NCI-H1694 treated with DMSO at 0.1 percent for 48 hours (cell line): ENCODE data around the gene AK9.
"Not testable (repeated sequence)": the region's sequence is repeated elsewhere in the genome, so short reads cannot be mapped to it uniquely, and the experiment has no call there.

ENCODE experiments used
- DNase-seq: peaks from one replicate; lab custom pipeline; 2025; lab: John Stamatoyannopoulos, UW

The AK9 gene

DNA sequence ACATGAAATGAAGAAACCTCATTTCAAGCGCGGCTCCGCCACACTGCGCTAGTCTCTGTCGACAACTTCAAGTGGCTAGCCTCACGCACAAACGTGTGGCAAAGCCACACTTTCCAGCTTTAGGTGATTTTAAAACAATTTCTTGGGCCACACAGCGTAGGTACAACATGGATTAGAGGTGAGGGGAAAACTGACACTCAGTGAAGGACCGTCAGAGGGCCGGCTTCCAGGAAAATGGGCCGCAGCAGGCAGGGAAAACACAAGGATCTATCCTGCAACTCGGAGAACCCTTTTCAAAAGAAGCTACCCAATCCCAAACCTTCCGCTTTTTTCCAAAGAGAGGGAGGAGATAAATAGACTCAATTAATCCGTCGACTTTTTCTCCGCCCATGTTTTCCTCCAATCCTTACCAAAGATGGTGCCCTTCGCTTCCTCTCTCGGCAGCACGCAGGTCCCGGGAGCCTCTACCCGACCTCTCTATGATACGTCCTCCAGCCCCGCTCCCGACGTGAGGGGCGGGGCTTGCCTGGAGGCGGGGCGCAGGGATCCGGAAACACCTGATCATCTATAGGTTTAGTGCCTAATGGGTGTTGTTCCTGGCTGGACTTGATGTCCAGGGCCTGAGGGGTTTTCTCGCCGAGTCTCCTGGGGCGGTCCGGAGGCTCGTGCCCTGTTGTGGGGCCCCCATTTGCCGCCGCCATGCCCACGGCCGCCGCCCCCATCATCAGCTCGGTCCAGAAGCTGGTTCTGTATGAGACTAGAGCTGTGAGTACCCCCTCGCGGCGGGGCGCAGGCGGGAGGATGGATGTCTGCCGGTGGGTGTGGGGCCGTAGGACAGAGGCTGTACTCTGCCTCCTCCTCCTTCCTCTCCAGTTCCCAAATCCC lies at the start of gene AK9, which contains the start of gene FIG4:
TSS of gene AK9 (minus strand) at position 466 of the 885 bp plus-strand sequence. CDS start 15,457 bp downstream, outside the sequence.
TSS of gene FIG4 (plus strand) at position 560 of the 885 bp plus-strand sequence. CDS start at position 700, 140 bp downstream.
- peak; percentile 94 for DNase-seq

DNA sequence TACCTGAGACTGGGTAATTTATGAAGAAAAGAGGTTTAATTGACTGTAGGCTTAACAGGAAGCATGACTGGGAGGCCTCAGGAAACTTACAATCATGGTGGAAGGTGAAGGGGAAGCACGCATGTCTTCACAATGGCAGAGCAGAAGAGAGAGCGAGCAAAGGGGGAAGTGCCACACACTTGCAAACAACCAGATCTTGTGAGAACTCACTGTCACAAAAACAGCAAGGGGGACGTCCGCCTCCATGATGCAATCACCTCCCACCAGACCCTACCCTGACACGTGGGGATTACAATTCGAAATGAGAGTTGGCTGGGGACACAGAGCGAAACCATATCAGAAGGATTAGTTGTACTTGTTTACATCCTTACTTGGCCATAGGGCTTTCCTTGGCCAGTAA lies 49.8 kb upstream of the AK9 start:
- DNase-seq: no peak

DNA sequence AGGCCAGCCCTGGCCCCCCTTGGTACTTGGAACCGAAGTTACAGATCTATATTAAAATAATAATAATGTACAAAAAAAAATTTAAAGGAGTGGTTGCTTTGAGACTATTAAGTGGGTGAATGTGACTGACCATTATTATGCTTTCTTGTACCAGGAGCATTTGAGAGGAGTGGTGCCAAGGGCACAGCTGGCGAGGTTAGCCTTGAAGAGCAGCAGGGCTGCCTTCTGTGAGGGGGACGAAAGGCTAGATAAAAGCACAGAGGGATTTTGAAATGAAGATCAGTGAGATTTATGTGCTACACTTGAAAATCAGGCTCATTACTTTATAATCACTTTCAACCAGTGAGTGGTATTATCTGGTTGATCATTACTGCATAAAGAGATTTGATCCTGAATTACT lies 48.7 kb upstream of the AK9 start:
- DNase-seq: no peak

DNA sequence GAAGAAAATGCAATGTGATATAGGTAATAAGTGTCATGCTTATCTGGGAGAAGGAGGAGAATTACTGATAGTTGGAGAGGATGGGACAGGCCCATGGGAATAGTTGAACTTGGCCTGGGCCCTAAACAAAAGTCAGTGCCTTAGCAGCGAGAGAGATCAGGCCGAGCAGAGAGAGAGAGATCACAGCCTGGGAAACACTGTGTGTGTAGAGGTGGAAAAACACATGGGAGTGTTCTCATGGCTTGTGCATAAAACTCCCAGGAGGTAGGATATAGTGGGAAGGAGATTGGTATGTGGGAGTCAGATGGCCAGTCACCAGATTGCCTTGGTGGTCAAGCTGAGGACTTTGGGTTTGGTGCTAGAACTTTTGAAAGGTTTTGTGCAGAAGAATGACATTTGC lies 47.7 kb upstream of the AK9 start:
- DNase-seq: no peak

DNA sequence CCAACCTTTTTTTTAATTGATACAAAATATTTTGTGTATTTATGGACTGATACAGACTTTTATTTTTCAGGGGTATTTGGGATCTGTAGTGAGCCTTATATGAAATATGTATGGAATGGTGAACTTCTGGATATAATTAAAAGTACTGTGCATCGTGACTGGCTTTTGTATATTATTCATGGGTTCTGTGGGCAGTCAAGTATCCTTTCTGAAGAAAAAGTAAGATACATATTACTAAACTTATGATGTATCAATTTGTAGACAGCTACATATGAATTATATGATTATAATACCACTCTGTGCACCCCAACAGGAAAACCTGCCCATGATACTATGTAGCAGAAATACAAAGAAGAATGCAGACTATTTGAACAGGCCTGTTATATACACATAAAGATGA lies 47.3 kb upstream of the AK9 start:
- no peak for DNase-seq

DNA sequence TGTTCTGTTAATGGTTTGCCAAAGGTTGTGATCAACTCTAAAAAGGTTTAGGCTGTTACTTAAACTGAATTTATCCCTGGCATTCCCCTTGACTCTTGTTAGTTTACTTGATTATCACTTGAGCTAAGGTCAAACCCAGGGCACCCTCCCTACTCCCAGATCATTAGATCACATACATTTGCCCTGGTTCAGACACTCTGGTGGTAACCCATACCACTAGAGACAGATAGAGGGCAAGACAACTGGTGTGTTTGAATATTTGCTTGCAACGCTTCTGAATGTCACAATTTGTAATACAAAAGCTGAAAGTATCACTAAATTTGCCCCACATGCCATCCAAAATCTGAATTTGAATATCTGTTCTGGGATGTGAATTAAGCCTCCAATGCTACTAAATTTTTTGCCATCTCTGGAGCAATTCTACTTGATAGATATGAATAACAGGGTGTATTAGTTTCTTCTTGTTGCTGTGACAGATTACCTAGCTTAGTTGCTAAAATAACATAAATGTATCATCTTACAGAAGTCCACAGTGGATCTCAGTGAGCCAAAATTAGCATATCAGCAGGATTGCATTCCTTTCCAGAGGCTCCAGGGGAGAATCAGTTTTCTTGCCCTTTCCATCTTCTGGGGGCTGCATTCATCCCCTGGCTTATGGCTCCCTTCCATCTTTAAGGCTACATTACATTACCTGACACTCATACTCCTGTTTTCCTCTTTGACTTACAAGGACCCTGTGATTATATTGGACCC lies 45.4 kb upstream of the AK9 start:
- DNase-seq: no peak

DNA sequence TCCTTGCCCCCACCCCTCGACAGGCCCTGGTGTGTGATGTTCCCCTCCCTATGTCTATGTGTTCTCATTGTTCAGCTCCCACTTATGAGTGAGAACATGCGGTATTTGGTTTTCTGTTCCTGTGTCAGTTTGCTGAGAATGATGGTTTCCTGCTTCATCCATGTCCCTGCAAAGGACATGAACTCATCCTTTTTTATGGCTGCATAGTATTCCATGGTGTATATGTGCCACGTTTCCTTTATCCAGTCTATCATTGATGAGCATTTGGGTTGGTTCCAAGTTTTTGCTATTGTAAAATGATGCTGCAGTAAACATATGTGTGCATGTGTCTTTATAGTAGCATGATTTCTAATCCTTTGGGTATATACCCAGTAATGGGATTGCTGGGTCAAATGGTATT lies 34.2 kb upstream of the AK9 start:
- DNase-seq: not testable (repeated sequence)

DNA sequence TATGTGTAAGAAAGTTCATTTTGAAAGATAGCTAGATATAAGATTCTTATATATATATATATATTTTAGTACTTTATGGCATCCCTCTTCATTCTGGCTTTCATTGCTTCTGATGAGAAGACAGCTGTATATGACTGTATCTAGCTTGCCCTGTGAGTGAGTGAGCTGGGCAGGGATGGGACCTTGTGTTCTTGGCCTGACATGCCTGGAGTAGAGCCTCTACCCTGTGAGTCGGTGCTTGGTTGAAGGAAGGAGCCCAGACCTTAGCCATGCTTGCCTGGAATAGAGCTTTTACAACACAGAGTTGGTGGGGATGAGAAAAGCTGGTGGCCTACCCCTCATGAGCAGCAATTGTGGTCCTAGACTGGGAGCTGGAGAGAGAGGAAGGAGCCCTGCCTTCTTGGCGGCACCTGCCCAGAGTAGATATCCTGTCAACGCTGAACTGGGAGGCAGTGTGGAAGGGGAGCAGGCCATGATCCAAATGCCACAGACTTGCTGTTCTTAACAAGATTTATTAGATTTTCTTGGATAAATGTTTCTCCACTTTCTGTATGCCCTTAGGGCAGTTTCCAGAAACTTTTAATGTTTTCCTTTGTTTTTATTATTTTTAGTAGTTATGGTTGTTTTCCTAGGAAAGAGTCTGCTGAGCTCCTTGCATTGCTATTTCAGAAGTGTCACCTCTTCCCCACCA lies 31.7 kb upstream of the AK9 start:
- no peak for DNase-seq

DNA sequence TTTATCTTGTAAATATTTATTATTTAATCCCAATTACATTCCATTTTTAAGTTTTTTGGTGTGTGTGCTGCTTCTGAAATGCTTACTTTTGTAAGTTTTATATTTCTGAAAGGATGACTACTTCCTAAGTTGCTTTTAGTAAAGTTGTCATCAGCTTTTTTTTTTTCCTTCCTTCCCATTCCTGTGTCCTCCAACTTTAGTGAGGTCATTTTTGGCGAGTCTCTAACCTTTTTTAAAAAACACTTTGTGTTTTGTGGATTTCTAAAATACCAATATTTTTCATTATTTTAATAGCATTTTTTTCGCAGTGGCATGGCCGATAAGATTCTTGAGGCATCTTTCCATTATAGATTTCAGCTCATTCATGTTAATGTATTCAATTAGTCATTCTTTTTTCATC lies 31.0 kb upstream of the AK9 start:
- no peak for DNase-seq

DNA sequence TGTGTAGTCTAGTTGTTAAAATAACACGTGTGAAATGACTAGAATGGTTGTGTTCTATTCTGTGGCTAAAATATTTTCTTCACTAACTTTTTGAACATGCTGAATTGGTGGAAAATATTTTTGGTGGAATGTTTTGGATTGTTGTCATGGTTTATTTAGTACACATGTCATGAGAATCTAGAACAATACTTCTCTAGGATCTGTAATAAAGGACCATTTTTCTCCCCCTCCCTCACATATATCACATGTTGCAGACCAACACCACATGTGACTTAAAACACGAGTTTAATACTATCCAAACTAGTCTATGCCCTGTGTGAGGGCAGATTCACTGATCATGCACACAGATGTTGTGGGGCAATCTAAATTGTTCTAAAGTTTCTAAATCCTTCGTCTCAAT lies 29.3 kb upstream of the AK9 start:
- DNase-seq: no peak

DNA sequence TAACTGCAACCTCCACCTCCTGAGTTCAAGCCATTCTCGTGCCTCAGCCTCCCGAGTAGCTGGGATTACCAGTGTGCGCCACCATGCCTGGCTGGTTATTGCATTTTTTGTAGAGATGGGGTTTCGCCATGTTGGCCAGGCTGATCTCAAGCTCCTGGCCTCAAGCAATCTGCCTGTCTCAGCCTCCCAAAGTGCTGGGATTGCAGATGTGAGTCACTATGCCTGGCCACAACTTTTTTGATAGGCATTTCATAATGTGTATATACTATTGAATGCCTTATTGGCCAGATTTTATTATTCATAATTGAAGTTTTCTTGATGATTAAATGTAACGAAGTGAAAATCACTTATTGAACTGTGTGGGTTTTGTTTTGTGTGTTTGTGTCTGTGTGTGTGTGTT lies 28.0 kb upstream of the AK9 start:
- DNase-seq: no peak

DNA sequence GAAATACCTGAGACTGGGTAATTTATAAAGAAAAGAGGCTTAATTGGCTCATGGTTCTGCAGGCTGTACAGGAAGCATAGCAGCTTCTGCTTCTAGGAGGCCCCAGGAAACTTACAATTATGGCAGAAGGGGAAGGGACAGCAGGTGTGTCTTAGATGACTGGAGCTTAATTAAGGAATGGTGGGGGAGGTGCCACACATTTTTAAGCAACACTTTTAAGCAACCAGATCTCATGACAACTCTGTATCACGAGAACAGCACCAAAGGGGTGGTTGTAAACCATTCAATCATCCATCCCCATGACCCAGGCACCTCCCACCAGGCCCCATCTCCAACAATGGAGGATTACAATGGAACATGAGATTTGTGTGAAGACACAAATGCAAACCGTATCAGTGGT lies 27.0 kb upstream of the AK9 start:
- no peak for DNase-seq

DNA sequence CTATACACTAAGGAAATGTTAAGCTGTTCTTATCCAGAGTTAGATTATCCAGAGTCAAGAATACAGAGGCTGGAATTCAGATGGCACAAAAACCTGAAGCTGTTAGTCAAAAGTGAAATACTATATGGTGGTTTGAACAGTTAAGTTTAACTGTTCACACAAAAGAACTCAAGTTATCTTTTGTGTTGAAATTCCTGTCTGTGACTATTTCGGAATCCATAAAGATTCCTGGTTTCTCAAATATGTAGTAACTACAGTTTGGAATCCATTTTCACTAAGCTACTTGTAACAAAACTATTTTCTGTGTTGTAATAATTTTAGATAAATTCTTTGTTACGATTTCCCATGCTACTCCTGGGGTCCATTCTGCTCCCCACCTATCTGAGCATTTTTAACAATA lies 24.6 kb upstream of the AK9 start:
- DNase-seq: no peak

DNA sequence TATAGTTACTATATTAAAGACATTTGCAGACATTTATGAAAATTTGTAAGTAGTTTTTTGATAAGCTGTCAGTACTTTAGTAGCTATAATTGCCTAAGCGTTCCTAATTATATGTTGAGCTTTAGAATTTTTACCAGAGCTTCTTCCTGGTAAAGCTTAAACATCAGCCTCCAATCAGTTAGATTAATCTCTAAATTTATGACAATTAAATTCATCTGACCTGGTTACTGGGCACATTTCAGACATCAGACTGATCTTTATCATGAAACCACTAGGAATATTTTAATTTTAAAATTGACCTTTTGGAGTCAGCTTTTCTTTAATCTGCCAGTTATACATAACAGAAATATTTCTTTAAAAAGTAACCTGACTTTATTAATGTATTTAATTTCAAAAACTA lies 23.6 kb upstream of the AK9 start:
- no peak for DNase-seq

DNA sequence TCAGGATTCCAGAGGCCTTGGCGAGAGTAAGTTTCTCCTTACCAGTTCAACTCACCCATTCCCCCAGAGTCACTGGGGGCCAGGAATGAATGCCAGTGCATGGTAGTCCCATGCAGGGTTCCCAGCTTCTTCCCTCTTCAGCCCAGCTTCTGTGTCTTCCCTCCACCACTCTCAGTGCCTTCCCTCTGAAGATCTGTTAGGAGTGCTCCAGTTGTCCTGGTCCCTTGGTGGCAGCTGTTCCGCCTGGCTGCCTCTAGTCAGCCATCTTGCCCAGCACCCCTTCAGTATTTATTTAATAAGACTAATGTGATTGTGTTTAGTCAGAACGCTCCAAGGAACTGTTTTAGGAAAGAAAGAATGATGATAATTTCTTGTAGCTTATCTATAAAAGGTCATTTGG lies 23.2 kb upstream of the AK9 start:
- no peak for DNase-seq

DNA sequence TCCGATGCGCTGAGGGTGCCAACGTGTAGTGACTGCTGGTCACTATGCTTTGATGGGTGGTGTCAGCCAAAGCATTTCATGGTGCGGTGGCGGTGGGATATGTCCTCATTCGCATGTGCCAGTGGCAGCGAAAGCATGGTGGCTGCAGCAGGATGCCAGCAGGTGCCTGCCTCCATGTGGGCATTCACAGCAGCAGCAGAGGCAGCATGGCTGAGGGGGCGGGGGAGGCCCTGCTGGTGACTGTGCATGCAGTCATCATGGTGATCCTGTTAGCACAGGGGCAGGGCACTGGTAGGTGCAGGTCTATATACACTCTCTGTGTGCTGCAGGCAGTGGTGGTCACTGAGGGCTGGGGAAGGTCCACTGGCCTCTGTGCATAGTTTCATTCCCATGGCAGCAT lies 22.1 kb upstream of the AK9 start:
- DNase-seq: no peak

DNA sequence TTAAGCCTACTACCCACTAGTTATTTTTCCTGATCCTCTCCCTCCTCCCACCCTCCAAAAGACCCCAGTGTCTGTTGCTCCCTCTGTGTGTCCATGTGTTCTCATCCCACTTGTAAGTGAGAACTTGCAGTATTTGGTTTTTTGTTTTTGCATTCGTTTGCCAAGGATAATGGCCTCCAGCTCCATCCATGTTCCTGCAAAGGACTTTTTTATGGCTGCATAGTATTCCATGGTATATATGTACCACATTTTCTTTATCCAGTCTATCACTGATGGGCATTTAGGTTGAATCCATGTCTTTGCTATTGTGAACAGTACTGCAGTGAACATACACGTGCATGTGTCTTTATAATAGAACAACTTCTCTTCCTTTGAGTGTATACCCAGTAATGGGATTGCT lies 17.1 kb upstream of the AK9 start:
- not testable (repeated sequence) for DNase-seq

DNA sequence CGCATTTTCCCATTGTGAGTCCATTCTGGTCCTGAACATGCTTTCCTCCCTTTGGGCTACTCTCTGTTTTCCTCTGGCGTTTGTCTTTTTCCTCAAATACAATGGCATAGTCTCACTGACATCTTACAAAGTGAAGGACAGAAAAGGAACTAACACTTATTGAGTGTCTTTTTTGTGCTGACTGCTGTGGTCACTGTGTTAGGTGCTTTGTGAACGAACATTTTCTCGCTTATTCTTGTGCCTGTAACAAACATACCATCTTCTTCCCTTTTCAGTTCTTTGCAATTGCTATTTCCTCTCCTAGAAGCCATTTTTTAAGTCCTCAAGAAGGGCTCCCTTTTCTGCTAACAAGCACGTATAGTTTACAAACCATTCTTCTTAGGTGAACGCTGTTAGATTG lies 15.5 kb upstream of the AK9 start:
- no peak for DNase-seq

DNA sequence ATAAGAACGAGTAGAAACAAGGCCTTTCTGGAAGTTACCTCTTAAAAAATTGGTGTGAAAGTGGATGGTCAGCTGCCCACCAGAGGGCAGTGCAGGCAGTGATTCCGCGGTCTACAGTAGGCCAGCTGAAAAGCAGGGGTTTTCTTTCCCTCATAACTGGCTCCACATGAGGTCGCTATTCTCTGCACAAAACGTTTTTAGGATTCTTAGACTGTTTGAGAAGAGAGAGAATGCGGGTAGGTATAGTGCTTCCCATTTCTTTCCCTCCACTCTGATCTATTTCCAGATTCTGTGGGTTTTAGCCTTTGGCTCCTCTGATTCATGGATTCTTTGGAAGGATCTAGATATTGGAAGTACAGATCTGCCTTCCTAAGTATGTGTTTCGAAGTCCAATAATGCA lies 14.3 kb upstream of the AK9 start:
- DNase-seq: peak; percentile 94

DNA sequence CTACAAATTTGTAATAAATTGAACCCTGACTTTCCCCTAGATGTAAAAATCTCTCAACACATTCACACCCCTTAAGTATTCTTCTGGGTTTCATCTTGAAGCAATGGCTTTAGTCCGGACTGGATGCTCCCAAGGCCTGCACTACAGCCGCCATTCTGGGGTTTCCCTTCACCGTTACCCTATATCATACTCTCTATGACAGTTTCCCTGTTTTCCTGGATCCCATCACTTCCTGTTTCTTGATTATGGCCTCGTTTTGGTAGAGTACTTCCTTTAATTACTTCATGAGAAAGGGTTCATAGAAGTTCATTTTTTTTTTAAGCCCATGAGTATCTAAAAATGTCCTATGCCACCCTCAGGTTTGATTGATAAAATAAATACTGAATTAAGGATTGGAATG lies 11.8 kb upstream of the AK9 start:
- no peak for DNase-seq

DNA sequence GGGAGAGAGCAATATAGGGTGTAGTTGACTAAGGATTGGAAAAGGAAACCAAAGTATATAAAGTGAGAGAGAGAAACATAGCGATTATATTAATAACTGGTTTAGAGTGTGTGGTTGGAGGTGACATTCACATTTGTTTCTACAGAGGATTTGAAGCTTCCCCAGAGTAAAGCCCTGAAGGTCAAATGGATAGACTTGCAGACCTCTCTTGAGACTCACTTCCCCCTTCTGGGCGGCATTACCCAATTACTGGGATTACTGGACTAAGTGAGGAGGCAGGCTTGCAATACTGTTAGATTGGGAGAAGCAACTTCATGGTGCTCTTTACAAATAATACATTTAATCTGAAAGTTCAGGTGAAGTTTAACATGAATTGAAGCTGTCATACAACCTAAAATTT lies 10.8 kb upstream of the AK9 start:
- DNase-seq: no peak

DNA sequence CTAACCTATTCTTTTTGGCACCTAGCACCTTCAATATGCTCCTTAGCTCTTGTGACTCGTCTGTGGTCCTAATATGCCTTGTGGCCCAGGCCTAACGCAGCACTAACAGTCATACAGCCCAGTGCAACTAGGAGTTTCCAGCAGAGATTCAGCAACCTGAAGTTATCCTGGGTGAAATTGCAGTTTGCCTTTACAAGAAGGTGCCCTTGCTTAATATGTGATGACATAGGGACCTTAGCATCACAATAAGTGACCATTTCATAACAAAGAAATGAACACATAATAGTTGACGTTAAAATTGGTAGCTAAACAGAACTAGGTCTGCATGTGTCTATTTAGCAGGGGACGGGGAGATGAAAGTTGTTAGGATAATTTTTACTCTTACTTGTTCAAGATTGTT lies 10.2 kb upstream of the AK9 start:
- DNase-seq: no peak

DNA sequence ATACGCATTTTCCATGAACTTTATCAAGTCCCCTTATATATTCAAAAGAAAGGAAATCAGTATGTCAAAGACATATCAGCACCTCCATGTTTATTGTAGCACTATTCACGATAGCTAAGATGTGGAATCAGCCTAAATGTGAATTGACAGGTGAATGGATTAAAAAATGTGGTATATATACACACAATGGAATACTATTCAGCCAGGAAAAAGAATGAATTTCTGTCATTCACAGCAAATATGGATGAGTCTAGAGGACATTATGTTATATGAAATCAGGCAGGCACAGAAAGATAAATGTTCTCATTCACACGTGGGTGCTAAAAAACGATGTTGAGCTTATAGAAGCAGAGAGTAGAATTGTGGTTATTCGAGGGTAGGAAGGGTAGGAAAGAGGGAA lies 5.4 kb upstream of the AK9 start:
- DNase-seq: no peak
